ENCODE results near the gene STPG3.

- no peak for TF ChIP-seq CTCF (IDR thresholded peaks at IDR 0.05; ENCODE audit: insufficient read depth, low read length)
- no peak; the same call in 1 of the 2 replicates for TF ChIP-seq POLR2AphosphoS5 (IDR thresholded peaks at IDR 0.05; ENCODE audit: low read depth)
- TF ChIP-seq, protein P1, sequence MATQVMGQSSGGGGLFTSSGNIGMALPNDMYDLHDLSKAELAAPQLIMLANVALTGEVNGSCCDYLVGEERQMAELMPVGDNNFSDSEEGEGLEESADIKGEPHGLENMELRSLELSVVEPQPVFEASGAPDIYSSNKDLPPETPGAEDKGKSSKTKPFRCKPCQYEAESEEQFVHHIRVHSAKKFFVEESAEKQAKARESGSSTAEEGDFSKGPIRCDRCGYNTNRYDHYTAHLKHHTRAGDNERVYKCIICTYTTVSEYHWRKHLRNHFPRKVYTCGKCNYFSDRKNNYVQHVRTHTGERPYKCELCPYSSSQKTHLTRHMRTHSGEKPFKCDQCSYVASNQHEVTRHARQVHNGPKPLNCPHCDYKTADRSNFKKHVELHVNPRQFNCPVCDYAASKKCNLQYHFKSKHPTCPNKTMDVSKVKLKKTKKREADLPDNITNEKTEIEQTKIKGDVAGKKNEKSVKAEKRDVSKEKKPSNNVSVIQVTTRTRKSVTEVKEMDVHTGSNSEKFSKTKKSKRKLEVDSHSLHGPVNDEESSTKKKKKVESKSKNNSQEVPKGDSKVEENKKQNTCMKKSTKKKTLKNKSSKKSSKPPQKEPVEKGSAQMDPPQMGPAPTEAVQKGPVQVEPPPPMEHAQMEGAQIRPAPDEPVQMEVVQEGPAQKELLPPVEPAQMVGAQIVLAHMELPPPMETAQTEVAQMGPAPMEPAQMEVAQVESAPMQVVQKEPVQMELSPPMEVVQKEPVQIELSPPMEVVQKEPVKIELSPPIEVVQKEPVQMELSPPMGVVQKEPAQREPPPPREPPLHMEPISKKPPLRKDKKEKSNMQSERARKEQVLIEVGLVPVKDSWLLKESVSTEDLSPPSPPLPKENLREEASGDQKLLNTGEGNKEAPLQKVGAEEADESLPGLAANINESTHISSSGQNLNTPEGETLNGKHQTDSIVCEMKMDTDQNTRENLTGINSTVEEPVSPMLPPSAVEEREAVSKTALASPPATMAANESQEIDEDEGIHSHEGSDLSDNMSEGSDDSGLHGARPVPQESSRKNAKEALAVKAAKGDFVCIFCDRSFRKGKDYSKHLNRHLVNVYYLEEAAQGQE (IDR thresholded peaks at IDR 0.05; ENCODE audit: insufficient replicate concordance, low read depth), result no peak
- TF ChIP-seq GABPA (IDR thresholded peaks at IDR 0.05; ENCODE audit: low read depth), result no peak
- TF ChIP-seq SPI1 (IDR thresholded peaks at IDR 0.05; ENCODE audit: borderline replicate concordance, low read depth), result no peak
These were observed 32.8 kb upstream of the STPG3 start for GRCh38 chr9:137218212-137218753.
